ENCODE results near the gene ZNF506.
"Not testable (repeated sequence)": the region's sequence is repeated elsewhere in the genome, so short reads cannot be mapped to it uniquely, and the experiment has no call there.

ZNF506 gene

GRCh38 chr19:19777692-19778091, 43.9 kb downstream of the ZNF506 start:
- DNase-seq: no peak

DNA sequence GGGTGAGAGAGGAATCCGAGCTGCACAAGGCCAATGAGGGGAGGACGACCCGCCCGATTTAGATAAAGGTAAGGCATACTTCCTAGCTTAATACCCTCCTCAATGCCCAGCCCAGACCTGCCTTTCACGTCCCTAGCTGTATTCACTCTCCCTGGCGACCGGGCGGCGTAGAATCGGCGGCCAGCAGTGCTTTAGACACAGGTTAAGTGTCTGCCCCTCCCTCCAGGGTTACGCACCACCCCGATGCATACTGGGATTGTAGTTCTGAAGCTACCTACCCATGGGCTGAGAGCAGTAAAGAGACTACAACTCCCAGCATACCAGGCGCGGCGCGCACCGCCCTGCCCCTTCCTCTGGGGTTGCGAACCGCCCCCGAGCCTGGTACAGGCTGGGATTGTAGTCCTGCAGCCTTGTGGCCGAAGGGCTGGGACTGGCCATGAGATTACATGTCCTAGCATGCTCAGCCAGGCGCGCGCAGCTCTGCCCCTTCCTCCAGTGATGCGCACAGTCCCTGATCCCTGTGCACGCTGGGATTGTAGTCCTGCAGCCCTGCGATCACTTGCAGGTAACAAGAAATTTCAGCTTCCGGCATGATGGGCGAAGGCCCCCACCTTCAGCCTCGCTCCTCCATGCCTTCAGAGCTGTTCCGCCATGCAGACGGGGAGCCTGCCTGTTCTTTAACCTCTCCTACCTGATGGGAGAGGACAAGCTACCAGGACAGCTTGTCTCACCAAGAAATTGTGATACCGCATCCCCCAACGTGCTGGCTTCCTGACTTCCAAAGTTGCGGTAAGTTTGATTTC, 45.1 kb downstream of the ZNF506 start:
- peak; percentile 93 for DNase-seq

DNA sequence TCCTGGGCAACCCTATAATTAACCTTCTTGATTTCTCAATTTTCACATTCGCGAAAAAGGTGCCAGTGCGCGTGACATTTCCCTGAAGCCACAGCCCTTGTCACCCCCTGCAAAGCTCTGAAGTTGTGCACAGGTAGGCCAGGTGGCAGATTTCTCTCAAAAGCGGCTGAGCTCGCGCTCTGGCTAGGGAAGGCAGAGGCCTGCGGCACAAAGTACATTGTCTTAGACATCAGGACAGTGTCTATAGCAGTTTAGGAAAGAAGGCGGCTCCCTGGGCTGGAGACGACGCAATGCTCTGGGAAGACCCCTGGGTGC, 45.7 kb downstream of the ZNF506 start:
- DNase-seq: no peak

- no peak for DNase-seq
Measured at GRCh38 chr19:19774354-19775033, 47.1 kb downstream of the ZNF506 start.

DNA sequence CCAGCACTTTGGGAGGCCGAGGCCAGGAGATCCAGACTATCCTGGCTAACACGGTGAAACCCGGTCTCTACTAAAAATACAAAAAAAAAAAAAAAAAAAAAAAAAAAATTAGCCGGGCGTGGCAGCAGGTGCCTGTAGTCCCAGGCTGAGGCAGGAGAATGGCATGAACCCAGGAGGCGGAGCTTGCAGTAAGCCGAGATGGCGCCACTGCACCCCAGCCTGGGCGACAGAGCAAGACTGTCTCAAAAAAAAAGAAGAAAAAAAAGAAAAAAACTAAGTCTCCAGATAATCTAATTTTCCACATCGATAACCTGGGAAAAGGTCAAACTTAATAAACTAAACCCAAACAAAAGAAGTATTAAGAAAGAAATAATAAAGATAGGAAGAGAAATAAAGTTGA, 49.6 kb downstream of the ZNF506 start:
- not testable (repeated sequence) for DNase-seq

DNA sequence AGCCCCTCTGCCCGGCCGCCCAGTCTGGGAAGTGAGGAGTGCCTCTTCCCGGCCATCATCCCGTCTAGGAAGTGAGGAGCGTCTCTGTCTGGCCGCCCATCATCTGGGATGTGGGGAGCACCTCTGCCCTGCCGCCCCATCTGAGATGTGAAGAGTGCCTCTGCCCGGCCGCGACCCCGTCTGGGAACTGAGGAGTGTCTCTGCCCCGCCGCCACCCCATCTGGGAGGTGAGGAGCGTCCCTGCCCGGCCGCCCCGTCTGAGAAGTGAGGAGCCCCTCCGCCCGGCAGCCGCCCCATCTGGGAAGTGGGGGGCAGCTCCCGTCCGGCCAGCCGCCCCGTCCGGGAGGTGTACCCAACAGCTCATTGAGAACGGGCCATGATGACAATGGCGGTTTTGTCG, 51.6 kb downstream of the ZNF506 start:
- not testable (repeated sequence) for DNase-seq

GRCh38 chr19:19758164-19758563, 63.4 kb downstream of the ZNF506 start:
- DNase-seq: no peak

DNA sequence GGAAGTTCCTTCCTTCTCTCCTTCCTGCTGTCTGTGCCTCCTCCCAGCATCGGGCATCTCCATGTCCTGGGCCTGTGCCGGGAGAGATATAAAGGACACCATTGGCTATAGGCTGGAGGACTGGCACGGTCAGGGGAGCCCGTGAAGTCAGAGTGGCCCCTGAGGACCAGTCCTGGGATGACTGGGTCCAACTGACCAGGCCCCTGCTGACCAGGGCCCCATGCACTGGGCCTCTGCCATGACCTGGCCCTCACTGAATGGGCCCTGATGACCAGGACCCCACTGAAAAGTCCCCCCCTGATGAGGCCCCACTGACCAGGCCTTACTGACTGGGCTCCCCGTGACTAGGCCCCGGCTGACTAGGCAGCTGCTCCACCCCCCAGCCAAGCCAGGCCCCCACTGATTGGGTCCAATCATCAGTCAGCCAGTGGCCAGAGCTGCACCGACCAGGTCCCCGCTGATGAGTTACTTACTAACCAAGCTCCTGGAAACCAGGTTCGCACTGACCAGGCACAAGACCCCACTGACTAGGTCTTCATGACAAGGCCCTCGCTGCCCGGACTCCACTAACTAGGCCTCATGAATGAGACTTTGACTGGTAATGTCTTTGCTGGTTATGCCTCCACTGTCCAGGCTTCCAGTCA, 68.7 kb downstream of the ZNF506 start:
- no peak for DNase-seq

- no peak for DNase-seq
Measured at GRCh38 chr19:19751846-19752245, 69.7 kb downstream of the ZNF506 start.

DNA sequence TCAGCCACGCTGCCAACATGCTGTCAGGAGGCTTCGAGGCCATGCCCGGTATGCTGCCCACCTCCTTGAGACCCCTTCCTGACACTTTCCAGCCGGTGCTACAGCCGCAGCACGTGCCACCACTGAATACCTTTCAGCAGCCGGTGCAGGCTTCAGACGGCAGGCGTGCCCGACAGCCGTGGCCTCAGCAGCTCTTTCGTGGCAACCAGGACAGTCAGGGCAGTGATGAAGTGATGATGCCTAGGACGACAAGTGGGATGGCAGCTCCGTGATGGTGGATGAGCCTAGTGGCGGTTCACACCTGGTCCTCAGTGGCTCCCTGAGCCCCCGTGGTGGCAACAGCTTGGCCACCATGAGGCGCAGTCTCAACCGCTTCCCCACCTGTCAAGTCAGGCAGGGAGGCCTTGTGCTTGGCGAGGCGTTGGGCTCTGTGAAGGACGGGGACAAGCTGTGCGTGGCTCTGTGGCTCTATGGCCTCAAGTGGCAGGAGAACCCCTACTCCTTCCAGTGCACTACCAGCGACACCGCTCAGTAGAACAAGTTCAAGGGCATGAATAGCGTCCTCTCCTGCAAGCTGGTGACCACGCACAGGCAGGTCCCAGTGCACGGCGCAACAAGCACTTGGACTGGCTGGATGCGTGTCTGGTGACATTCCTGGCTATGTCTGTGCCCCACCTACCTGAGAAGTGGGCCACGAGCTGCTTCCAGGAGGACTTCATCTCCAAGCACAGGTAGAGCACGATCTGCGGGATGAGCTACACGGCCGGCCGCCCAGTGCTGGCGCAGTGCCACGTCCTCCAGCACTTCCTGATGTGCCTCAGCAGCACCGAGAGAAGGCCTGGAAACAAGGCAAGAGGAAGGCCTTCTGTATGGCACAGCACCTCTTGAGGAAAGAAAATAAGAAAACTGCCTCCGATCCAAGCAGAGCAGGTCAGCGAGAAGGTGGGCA, 70.4 kb downstream of the ZNF506 start:
- DNase-seq: no peak

- DNase-seq: no peak
Measured at GRCh38 chr19:19749908-19750841, 71.4 kb downstream of the ZNF506 start.

DNA sequence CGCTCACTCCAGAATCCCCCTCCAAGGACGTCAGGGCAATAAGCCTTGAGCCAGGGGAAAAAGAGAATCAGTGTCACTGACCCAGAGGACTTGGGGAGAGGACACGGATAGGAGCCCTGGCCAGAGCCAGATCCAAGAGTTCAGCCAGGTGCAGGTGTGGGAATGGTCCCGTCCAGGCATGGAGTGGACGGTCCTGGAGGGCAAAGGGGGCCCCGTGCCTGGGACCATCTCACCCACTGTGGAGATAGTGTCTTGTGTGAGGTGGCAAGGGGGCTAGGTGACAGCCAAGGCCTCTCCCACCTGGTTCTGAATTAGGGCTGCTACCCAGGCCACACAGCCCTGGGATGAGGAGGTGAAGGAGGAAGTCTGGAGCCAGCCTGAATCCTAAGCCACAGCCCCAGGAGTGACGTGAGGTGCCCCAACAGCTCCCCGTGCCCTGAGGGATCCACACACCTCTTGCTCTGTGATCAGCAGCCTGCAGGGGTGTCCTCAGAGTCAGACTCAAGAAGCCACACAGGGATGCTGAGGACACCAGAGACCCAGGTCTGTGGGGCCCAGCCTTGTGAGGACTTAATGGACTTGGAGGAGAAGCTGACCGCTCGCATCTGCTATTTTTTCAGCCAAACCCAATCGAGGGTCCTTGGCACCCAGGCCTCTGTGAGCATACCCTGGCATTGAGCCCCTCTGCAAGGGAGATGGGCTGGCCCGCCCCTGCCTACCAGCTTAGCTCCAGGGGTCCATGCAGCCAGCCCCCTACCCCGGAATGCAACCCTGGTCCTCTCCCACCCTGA, 72.2 kb downstream of the ZNF506 start:
- DNase-seq: no peak

DNA sequence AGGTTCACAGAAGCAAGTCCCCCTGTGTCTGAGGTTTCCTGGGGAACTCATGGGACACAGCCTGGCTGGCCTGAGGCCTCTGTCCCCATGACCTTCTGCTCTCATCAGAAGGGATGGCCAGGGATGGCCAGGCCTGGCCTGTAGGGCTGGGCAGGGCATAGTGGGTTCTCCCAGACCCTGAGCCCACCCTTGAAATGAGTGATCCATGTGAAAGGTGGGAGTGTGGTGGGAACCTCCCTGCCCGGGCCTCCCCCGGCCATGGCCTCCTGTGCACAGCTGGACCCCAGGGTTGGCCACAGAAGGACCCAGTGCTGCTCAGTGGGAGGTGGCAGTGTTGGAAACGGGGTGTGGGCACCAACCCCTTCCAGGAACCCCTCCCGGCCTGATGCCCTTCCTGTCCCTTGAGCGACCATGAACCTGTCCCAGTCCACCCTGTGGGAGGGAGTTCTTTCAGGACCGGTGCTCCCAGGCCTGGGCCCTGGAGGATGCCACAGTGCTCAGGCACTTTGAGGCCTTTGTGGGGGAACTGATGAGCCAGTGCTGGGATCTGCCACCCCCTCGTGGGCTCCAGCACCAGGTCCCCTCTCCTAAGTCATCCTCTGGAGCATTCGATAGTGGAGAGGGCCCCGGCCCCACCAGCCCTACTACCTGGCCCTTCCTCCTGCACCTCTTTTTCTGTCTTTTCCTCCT, 73.2 kb downstream of the ZNF506 start:
- no peak for DNase-seq

DNA sequence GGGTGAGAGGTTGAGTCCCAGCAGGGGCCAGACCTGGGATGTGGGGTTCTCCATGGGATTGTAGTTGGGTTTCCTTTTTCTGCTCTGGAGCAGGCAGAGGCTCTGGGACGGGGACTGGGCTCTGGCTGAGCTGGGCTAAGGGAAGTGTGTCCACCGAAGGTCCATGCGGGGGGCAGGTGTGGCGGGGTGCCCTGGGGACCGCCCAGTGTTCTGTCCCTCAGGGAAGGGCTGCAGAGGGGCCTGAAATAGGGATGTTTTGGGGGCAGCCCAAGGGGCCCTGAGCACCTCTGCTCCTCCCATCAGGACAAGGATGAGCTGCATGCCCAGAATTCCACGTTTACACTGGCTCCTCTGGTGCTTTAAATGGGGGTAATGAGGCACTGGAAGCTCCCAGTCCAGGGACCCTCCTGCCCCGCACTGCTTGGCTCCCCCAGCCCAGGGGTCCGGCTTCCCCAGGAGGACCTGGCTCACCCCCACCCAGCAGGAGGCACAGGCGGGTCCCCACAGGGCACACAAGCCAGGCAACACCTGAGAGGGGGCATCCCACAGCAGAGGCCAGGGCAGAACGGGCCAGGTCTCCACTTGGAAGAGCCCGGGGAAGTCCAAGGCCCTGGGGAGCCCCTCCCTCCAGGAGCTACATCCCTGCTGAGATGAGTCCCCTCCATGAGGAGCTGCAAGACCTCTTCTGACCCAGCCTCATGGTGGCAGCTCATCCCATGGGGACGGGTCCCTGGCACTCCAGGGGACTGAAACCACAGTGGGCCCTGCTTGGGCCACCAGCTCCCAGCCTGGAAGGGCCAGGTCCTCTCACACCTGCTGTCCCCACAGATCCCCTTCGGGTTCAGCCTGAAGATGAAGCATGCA, 74.0 kb downstream of the ZNF506 start:
- no peak for DNase-seq

- DNase-seq: no peak
Measured at GRCh38 chr19:19746286-19747213, 75.0 kb downstream of the ZNF506 start.

- DNase-seq: no peak
Measured at GRCh38 chr19:19745496-19746285, 75.9 kb downstream of the ZNF506 start.

- no peak for DNase-seq
Measured at GRCh38 chr19:19744641-19745040, 76.9 kb downstream of the ZNF506 start.

All from T1000 (cell line).